Keratinocyte (primary cell): ENCODE data around the gene PTPDC1. TPM values are rescaled to one million over a fixed set of nuclear protein-coding genes. Genes with fewer than 3 reads are reported as not detected.
"Not testable (repeated sequence)": the region's sequence is repeated elsewhere in the genome, so short reads cannot be mapped to it uniquely, and the experiment has no call there.

Experiments
- DNase-seq: peaks from one replicate; pipeline ENCODE4 v3.0.0-alpha.2; 2011; ENCODE audit warnings: low read depth, missing footprints, low spot score
- FAIRE-seq: peaks from 2 replicates; lab custom pipeline; 2011; peaks lifted over from hg19 to GRCh38; lab: Jason Lieb, UNC
- H2AFZ ChIP-seq: 2 replicates; pipeline ENCODE4 v1.6.0; 2012; ENCODE audit warnings: low read length, control low read depth, inconsistent platforms; ENCODE audit not compliant: control insufficient read depth
- H3K27ac ChIP-seq: 2 replicates; pipeline ENCODE4 v1.5.1; 2011; ENCODE audit warnings: low read length; ENCODE audit not compliant: control insufficient read depth, insufficient read depth
- H3K27me3 ChIP-seq: 3 replicates; pipeline ENCODE4 v1.6.0; 2011; ENCODE audit warnings: low read length; ENCODE audit not compliant: control insufficient read depth, insufficient read depth; ENCODE audit errors: extremely low read depth
- H3K36me3 ChIP-seq, 2 experiments: 2 replicates in 1 of 2; 3 replicates in 1 of 2; pipeline ENCODE4 v1.5.1; 2011; ENCODE audit warnings: low read length in 2 of 2, mild to moderate bottlenecking in 1 of 2; ENCODE audit not compliant: control insufficient read depth in 2 of 2, insufficient read depth in 2 of 2; ENCODE audit errors: extremely low read depth in 1 of 2
- H3K4me1 ChIP-seq: 3 replicates; pipeline ENCODE4 v1.5.1; 2011; ENCODE audit warnings: low read length; ENCODE audit not compliant: control insufficient read depth, insufficient read depth; ENCODE audit errors: extremely low read depth
- H3K4me2 ChIP-seq: 3 replicates; pipeline ENCODE4 v1.6.0; 2011; ENCODE audit warnings: low read depth, low read length; ENCODE audit not compliant: control insufficient read depth, insufficient read depth; ENCODE audit errors: extremely low read depth
- H3K4me3 ChIP-seq, 3 experiments: fragments of 200-600 bp in 1 of 3; sonication (generic) in 1 of 3; 2 replicates in 2 of 3; 3 replicates in 1 of 3; pipeline ENCODE4 v1.5.1; 2011 to 2016; ENCODE audit warnings: low read length in 3 of 3, mild to moderate bottlenecking in 3 of 3, control low read depth in 2 of 3, inconsistent platforms in 1 of 3, low read depth in 1 of 3, mixed read lengths in 1 of 3, mixed run types in 1 of 3, moderate library complexity in 1 of 3; ENCODE audit not compliant: control insufficient read depth in 2 of 3, insufficient read depth in 2 of 3; ENCODE audit errors: extremely low read depth in 1 of 3
- H3K79me2 ChIP-seq: 2 replicates; pipeline ENCODE4 v1.6.0; 2012; ENCODE audit warnings: low read length; ENCODE audit not compliant: control insufficient read depth, insufficient read depth
- H3K9ac ChIP-seq: 3 replicates; pipeline ENCODE4 v1.6.0; 2011; ENCODE audit warnings: low read length; ENCODE audit not compliant: control insufficient read depth, insufficient read depth; ENCODE audit errors: extremely low read depth
- H3K9me1 ChIP-seq: 3 replicates; pipeline ENCODE4 v1.6.0; 2011; ENCODE audit warnings: low read length; ENCODE audit not compliant: control insufficient read depth, insufficient read depth; ENCODE audit errors: extremely low read depth
- H3K9me3 ChIP-seq: 2 replicates; pipeline ENCODE4 v1.5.1; 2012; ENCODE audit warnings: low read depth, low read length; ENCODE audit not compliant: control insufficient read depth
- H4K20me1 ChIP-seq: 3 replicates; pipeline ENCODE4 v1.6.0; 2011; ENCODE audit warnings: low read length; ENCODE audit not compliant: control insufficient read depth, insufficient read depth; ENCODE audit errors: extremely low read depth
- EZH2 ChIP-seq: IDR thresholded peaks from one replicate; pipeline ENCODE4 v1.6.1; 2012; ENCODE audit warnings: inconsistent platforms, mild to moderate bottlenecking, low read length, moderate library complexity
- dilution Hi-C: fragments of 300-500 bp; cut with MboI; formaldehyde crosslinking; loops from one replicate; pipeline ENCODE4 v1.7.0; 2020; ENCODE audit warnings: low sequenced_read_pairs; ENCODE audit not compliant: extremely low pct_ligation_motif_present
- polyA plus RNA-seq, 5 experiments: library from polyadenylated mRNA; depleted of rRNA in 3 of 5; stranded (reverse) in 3 of 5; stranded (forward) in 1 of 5; unstranded in 1 of 5; fragments of >200 nt; gene quantifications; 1 replicate in 1 of 5; 2 replicates in 3 of 5; 3 replicates in 1 of 5; pipeline versions ENCODE4 v1.2.1 to v1.2.3, GENCODE V29; 2011 to 2012; ENCODE audit warnings: missing spikeins in 2 of 5, low read depth in 1 of 5, low replicate concordance in 1 of 5
- TF ChIP-seq, protein P1 (sequence below), 3 experiments: IDR thresholded peaks in 1 of 3; conservative IDR thresholded peaks in 1 of 3; optimal IDR thresholded peaks in 1 of 3; 2 replicates in 2 of 3; 3 replicates in 1 of 3; pipeline versions ENCODE3 to v1.5.1; 2011; ENCODE audit warnings: low read length in 3 of 3, mild to moderate bottlenecking in 3 of 3, moderate library complexity in 2 of 3, control low read depth in 1 of 3, inconsistent platforms in 1 of 3; ENCODE audit not compliant: insufficient read depth in 2 of 3; ENCODE audit errors: extremely low read depth in 1 of 3

The PTPDC1 gene
- polyA plus RNA-seq, 1 donor (not counting 4 experiments of a cell fraction or from before 2014, with no cell fraction given): 8.2 TPM

DNA sequence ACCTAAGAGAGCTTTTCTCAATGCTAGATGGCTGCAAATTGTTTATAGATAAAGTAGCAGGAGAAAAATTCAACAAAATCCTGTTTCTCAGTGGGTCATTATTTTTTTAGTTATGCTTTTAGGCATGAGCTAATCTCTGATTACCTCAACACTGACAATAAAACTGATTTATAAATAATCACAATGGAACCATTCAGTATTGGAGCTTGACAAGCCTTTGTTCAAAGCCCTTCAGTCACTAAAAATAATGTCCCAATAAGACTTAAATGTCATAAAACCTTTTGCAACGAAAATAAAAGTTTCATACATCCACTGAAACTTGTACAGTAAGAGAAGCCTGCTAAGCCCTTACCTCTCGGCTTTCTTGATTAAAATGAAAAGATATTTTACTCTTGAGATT lies 27.2 kb downstream of the PTPDC1 start:
- no peak overlapping the region for H3K27ac ChIP-seq
- H2AFZ ChIP-seq: no peak overlapping the region
- no peak overlapping the region for H3K9ac ChIP-seq
- dilution Hi-C loops: no loop called here
- FAIRE-seq (no peak), DNase-seq (no peak)
- H3K79me2 ChIP-seq: no peaks in the 10 kb centered on the region
- no peaks in the 10 kb centered on the region for H3K9me3 ChIP-seq
- no peaks in the 10 kb centered on the region for H4K20me1 ChIP-seq
- peaks cover 14% of the 10 kb centered on the region for H3K4me1 ChIP-seq
- no peaks in the 10 kb centered on the region for H3K36me3 ChIP-seq
- H3K4me2 ChIP-seq: no peak overlapping the region
- H3K27me3 ChIP-seq: no peaks in the 10 kb centered on the region
- no peaks in the 10 kb centered on the region for H3K9me1 ChIP-seq
- TF ChIP-seq, protein P1, sequence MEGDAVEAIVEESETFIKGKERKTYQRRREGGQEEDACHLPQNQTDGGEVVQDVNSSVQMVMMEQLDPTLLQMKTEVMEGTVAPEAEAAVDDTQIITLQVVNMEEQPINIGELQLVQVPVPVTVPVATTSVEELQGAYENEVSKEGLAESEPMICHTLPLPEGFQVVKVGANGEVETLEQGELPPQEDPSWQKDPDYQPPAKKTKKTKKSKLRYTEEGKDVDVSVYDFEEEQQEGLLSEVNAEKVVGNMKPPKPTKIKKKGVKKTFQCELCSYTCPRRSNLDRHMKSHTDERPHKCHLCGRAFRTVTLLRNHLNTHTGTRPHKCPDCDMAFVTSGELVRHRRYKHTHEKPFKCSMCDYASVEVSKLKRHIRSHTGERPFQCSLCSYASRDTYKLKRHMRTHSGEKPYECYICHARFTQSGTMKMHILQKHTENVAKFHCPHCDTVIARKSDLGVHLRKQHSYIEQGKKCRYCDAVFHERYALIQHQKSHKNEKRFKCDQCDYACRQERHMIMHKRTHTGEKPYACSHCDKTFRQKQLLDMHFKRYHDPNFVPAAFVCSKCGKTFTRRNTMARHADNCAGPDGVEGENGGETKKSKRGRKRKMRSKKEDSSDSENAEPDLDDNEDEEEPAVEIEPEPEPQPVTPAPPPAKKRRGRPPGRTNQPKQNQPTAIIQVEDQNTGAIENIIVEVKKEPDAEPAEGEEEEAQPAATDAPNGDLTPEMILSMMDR (optimal IDR thresholded peaks at IDR 0.05 in 1 of 3, IDR thresholded peaks at IDR 0.05 in 1 of 3, conservative IDR thresholded peaks at IDR 0.05 in 1 of 3; ENCODE audit: extremely low read depth in 1 of 3, insufficient read depth in 2 of 3, low read length in 3 of 3): no peak
- TF ChIP-seq EZH2: no peak
- H3K4me3 ChIP-seq: no peak overlapping the region

DNA sequence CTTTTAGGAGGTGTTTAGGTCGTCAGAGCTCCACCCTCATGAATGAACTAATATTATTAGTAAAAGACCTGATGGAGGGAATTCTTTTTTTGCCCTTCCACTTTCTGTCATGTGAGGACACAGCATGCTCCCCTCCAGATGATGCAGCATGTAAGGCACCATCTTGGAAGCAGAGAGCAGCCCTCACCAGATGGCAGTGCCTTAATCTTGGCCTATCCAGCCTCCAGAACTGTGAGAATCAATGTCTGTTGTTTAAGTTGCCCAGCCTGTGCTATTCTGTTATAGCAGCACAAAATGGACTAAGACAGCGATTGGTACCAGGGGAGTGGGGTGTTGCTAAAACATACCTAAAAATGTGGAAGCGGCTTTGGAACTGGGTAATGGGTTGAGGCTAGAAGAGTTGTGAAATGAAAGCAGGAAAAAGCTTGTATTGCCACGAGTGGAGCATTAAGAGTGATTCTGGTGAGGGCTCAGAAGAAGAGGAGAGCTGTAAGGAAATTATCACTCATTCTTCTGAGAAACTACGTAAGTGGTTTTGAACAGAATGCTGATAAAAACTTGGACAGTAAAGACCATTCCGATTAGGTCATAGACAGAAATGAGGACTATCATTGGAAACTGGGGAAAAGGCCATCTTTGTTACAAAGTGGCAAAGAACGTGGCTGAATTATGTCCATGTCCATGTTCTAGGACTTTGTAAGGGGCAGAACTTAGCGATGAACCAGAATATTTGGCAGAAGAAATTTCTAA lies 28.6 kb downstream of the PTPDC1 start:
- Histone ChIP-seq H3K27ac (no peak overlapping the region), H3K4me2 (no peak overlapping the region), H3K4me1 (peaks cover 14% of the 10 kb centered on the region), H4K20me1 (no peaks in the 10 kb centered on the region), H3K4me3 (no peak overlapping the region), H3K9ac (no peak overlapping the region), H3K27me3 (no peaks in the 10 kb centered on the region), H3K79me2 (no peaks in the 10 kb centered on the region), H3K9me1 (no peaks in the 10 kb centered on the region), H2AFZ (no peak overlapping the region), H3K36me3 (no peaks in the 10 kb centered on the region), H3K9me3 (no peaks in the 10 kb centered on the region)
- DNase-seq (no peak), FAIRE-seq (no peak)
- TF ChIP-seq, protein P1 (optimal IDR thresholded peaks at IDR 0.05 in 1 of 3, IDR thresholded peaks at IDR 0.05 in 1 of 3, conservative IDR thresholded peaks at IDR 0.05 in 1 of 3; ENCODE audit: extremely low read depth in 1 of 3, insufficient read depth in 2 of 3, low read length in 3 of 3): no peak
- TF ChIP-seq EZH2: no peak
- dilution Hi-C loops: no loop called here

DNA sequence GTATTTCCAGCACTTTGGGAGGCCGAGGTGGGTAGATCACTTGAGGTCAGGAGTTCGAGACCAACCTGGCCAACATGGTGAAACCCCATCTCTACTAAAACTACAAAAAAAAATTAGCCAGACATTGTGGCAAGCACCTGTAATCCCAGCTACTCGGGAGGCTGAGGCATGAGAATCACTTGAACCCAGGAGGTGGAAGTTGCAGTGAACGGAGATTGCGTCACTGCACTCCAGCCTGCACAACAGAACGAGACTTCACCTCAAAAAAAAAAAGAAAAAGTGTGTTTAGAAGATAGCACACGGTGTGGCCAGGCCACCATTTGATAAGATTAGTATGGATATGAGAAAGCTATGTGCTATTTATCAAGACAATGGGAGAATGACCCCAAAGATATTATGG lies 35.8 kb downstream of the PTPDC1 start:
- H3K4me3 ChIP-seq, H3K27me3 ChIP-seq, H2AFZ ChIP-seq, H4K20me1 ChIP-seq, FAIRE-seq, H3K9me3 ChIP-seq, DNase-seq, H3K4me2 ChIP-seq, H3K36me3 ChIP-seq, H3K9ac ChIP-seq, H3K4me1 ChIP-seq, H3K9me1 ChIP-seq, H3K27ac ChIP-seq, H3K79me2 ChIP-seq, dilution Hi-C loops: not testable (repeated sequence)
